Activated T-helper 2 cell treated with anti-CD3 and anti-CD28 coated beads, Interferon-gamma antibody, Interleukin-2, Interleukin-4, amounts not matched to agents 10 μg/mL and 5 μg/mL and 100 μg/mL, durations not matched to agents 14 hours and 24 hours and 36 hours (primary cell): Measurements from ENCODE around the gene DOCK4. TPM values are rescaled to one million over a fixed set of nuclear protein-coding genes. Genes with fewer than 3 reads are reported as not detected.

Source experiments
- DNase-seq: peaks from one replicate; pipeline ENCODE4 v3.0.0; 2021; ENCODE audit warnings: low spot score
- H3K27ac Mint-ChIP-seq: one replicate; pipeline ENCODE4 v1.8.0; 2021; ENCODE audit warnings: mixed read lengths
- H3K27me3 Mint-ChIP-seq: one replicate; pipeline ENCODE4 v1.8.0; 2021; ENCODE audit warnings: low read depth, mixed read lengths
- H3K36me3 Mint-ChIP-seq: one replicate; pipeline ENCODE4 v1.8.0; 2021; ENCODE audit warnings: low read depth, mixed read lengths
- H3K4me1 Mint-ChIP-seq: one replicate; pipeline ENCODE4 v1.8.0; 2021; ENCODE audit warnings: low read depth, mixed read lengths
- H3K4me3 Mint-ChIP-seq: one replicate; pipeline ENCODE4 v1.8.0; 2021; ENCODE audit warnings: low read depth, mild to moderate bottlenecking, moderate library complexity, mixed read lengths
- H3K9me3 Mint-ChIP-seq: one replicate; pipeline ENCODE4 v1.8.0; 2021; ENCODE audit warnings: mixed read lengths
- intact Hi-C: fragments of 100-400 bp; cut with micrococcal nuclease; formaldehyde crosslinking; loops from one replicate; pipeline ENCODE4 v1.15.1; 2023
- total RNA-seq: library from RNA; stranded (reverse); gene quantifications from 2 replicates; pipeline ENCODE4 v1.2.3, GENCODE V29; 2022

The DOCK4 gene
- total RNA-seq, 1 donor from 2014 or later = 0.41 TPM

GRCh38 chr7:111711426-111712065 lies 494.7 kb downstream of the DOCK4 start:
- no peak overlapping the region for H3K27ac Mint-ChIP-seq
- H3K27me3 Mint-ChIP-seq = peaks cover 2% of the 10 kb centered on the region
- no peaks in the 10 kb centered on the region for H3K4me1 Mint-ChIP-seq
- H3K4me3 Mint-ChIP-seq = no peak overlapping the region
- H3K36me3 Mint-ChIP-seq = no peaks in the 10 kb centered on the region
- no peak for DNase-seq
- H3K9me3 Mint-ChIP-seq = no peaks in the 10 kb centered on the region
- intact Hi-C loops = no loop called here

GRCh38 chr7:111710839-111711380 lies 495.3 kb downstream of the DOCK4 start:
- intact Hi-C loops = no loop called here
- DNase-seq = no peak
- Mint-ChIP-seq H3K4me1 (no peaks in the 10 kb centered on the region), H3K9me3 (no peaks in the 10 kb centered on the region), H3K27me3 (peaks cover 2% of the 10 kb centered on the region), H3K36me3 (no peaks in the 10 kb centered on the region), H3K27ac (no peak overlapping the region), H3K4me3 (no peak overlapping the region)

GRCh38 chr7:111708072-111708471 lies 498.1 kb downstream of the DOCK4 start:
- DNase-seq = no peak
- H3K9me3 Mint-ChIP-seq = peaks cover 4% of the 10 kb centered on the region
- no peaks in the 10 kb centered on the region for H3K36me3 Mint-ChIP-seq
- no peak overlapping the region for H3K27ac Mint-ChIP-seq
- no peak overlapping the region for H3K4me3 Mint-ChIP-seq
- peaks cover 2% of the 10 kb centered on the region for H3K27me3 Mint-ChIP-seq
- no peaks in the 10 kb centered on the region for H3K4me1 Mint-ChIP-seq
- intact Hi-C loops = no loop called here

GRCh38 chr7:111705807-111706206 lies 500.4 kb downstream of the DOCK4 start:
- H3K4me3 Mint-ChIP-seq = no peak overlapping the region
- no peak overlapping the region for H3K27ac Mint-ChIP-seq
- H3K36me3 Mint-ChIP-seq = no peaks in the 10 kb centered on the region
- no peaks in the 10 kb centered on the region for H3K4me1 Mint-ChIP-seq
- peaks cover 5% of the 10 kb centered on the region for H3K9me3 Mint-ChIP-seq
- no peak for DNase-seq
- H3K27me3 Mint-ChIP-seq = peaks cover 2% of the 10 kb centered on the region
- intact Hi-C loops = no loop called here

- H3K27ac Mint-ChIP-seq = no peak overlapping the region
- DNase-seq = no peak
- intact Hi-C loops = no loop called here
- no peak overlapping the region for H3K4me3 Mint-ChIP-seq
- H3K4me1 Mint-ChIP-seq = no peaks in the 10 kb centered on the region
- H3K27me3 Mint-ChIP-seq = no peaks in the 10 kb centered on the region
- no peaks in the 10 kb centered on the region for H3K36me3 Mint-ChIP-seq
- H3K9me3 Mint-ChIP-seq = no peaks in the 10 kb centered on the region
These were observed 508.4 kb downstream of the DOCK4 start for GRCh38 chr7:111697771-111698170.

- Mint-ChIP-seq H3K27ac (no peak overlapping the region), H3K9me3 (no peaks in the 10 kb centered on the region), H3K36me3 (no peaks in the 10 kb centered on the region)
These were observed 511.8 kb downstream of the DOCK4 start for GRCh38 chr7:111694376-111694775.

GRCh38 chr7:111690364-111691111 lies 515.7 kb downstream of the DOCK4 start:
- Mint-ChIP-seq H3K4me1 (no peaks in the 10 kb centered on the region), H3K36me3 (no peaks in the 10 kb centered on the region), H3K27me3 (peaks cover 4% of the 10 kb centered on the region), H3K4me3 (no peak overlapping the region), H3K9me3 (no peaks in the 10 kb centered on the region), H3K27ac (no peak overlapping the region)
- intact Hi-C loops = no loop called here
- no peak for DNase-seq

More at GRCh38 chr7:111694376-111694775, 511.8 kb downstream of the DOCK4 start:
- no peak for DNase-seq
- H3K4me3 Mint-ChIP-seq = no peak overlapping the region
- intact Hi-C loops = no loop called here
- H3K27me3 Mint-ChIP-seq = no peaks in the 10 kb centered on the region
- no peaks in the 10 kb centered on the region for H3K4me1 Mint-ChIP-seq

- H3K36me3 Mint-ChIP-seq = no peaks in the 10 kb centered on the region
- no peak overlapping the region for H3K4me3 Mint-ChIP-seq
- intact Hi-C loops = no loop called here
- H3K27ac Mint-ChIP-seq = no peak overlapping the region
- no peak for DNase-seq
- H3K27me3 Mint-ChIP-seq = peaks cover 4% of the 10 kb centered on the region
- H3K4me1 Mint-ChIP-seq = no peaks in the 10 kb centered on the region
- H3K9me3 Mint-ChIP-seq = no peaks in the 10 kb centered on the region
These were observed 520.9 kb downstream of the DOCK4 start for GRCh38 chr7:111685349-111685748.

- Mint-ChIP-seq H3K27ac (no peak overlapping the region), H3K4me1 (no peaks in the 10 kb centered on the region), H3K36me3 (no peaks in the 10 kb centered on the region), H3K4me3 (no peak overlapping the region), H3K27me3 (no peaks in the 10 kb centered on the region), H3K9me3 (no peaks in the 10 kb centered on the region)
- intact Hi-C loops = no loop called here
- DNase-seq = no peak
These were observed 523.4 kb downstream of the DOCK4 start for GRCh38 chr7:111682588-111683340.

GRCh38 chr7:111681242-111681641 lies 525.0 kb downstream of the DOCK4 start:
- no peaks in the 10 kb centered on the region for H3K36me3 Mint-ChIP-seq
- H3K27ac Mint-ChIP-seq = no peak overlapping the region
- peaks cover 4% of the 10 kb centered on the region for H3K27me3 Mint-ChIP-seq
- DNase-seq = no peak
- no peaks in the 10 kb centered on the region for H3K9me3 Mint-ChIP-seq
- no peaks in the 10 kb centered on the region for H3K4me1 Mint-ChIP-seq
- H3K4me3 Mint-ChIP-seq = no peak overlapping the region
- intact Hi-C loops = no loop called here

GRCh38 chr7:111678986-111679385 lies 527.2 kb downstream of the DOCK4 start:
- Mint-ChIP-seq H3K4me3 (no peak overlapping the region), H3K9me3 (no peaks in the 10 kb centered on the region), H3K27me3 (peaks cover 8% of the 10 kb centered on the region), H3K27ac (no peak overlapping the region), H3K4me1 (no peaks in the 10 kb centered on the region), H3K36me3 (no peaks in the 10 kb centered on the region)
- intact Hi-C loops = no loop called here
- DNase-seq = no peak

- DNase-seq = no peak
- Mint-ChIP-seq H3K27me3 (peaks cover 10% of the 10 kb centered on the region), H3K4me1 (no peaks in the 10 kb centered on the region), H3K4me3 (no peak overlapping the region), H3K27ac (no peak overlapping the region), H3K9me3 (no peaks in the 10 kb centered on the region), H3K36me3 (no peaks in the 10 kb centered on the region)
- intact Hi-C loops = no loop called here
These were observed 527.9 kb downstream of the DOCK4 start for GRCh38 chr7:111678281-111678680.

GRCh38 chr7:111677848-111678247 lies 528.4 kb downstream of the DOCK4 start:
- no peak for DNase-seq
- Mint-ChIP-seq H3K36me3 (no peaks in the 10 kb centered on the region), H3K4me1 (no peaks in the 10 kb centered on the region), H3K4me3 (no peak overlapping the region), H3K27me3 (peaks cover 10% of the 10 kb centered on the region), H3K9me3 (no peaks in the 10 kb centered on the region), H3K27ac (no peak overlapping the region)
- intact Hi-C loops = no loop called here
